ENCODE measurements around the gene SEC14L1.

DNA sequence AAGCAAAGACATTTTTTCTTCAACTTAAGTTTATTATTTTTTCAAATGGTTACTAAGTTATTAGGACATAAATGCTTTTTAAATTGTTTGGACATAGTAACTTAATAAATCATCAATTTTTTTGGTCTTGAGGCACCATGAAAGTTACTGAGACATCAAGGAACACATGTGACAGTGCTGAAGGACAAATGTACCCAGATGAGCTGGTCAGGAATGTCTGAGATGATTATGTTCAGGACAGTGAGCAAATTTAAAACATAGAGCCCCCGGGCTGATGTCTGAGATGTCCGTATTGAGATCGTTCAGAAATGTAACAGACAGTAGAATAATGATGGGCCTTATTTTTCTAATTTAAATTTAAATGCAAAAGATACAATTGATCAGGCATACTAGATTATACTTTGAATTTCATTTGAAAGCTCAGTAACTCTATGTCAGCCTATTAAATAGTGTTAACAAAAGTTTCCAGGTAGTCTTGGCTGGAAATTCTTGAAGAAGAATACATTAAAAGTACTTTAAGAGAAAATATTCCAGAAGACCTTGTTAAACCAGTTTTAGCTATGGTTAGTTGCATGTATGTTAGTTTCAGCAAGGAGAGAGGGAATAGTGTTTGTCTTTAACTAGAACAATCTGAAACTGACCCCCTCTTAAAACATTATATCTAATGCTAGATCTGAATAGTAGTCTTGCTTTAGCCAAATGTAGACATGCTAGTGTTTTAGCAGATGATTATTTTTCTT lies 36.4 kb downstream of the SEC14L1 start:
- TF ChIP-seq, protein P1, sequence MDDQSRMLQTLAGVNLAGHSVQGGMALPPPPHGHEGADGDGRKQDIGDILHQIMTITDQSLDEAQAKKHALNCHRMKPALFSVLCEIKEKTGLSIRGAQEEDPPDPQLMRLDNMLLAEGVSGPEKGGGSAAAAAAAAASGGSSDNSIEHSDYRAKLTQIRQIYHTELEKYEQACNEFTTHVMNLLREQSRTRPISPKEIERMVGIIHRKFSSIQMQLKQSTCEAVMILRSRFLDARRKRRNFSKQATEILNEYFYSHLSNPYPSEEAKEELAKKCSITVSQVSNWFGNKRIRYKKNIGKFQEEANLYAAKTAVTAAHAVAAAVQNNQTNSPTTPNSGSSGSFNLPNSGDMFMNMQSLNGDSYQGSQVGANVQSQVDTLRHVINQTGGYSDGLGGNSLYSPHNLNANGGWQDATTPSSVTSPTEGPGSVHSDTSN (CRISPR knock-in tag; IDR thresholded peaks at IDR 0.05): no peak
- TF ChIP-seq, protein P2, sequence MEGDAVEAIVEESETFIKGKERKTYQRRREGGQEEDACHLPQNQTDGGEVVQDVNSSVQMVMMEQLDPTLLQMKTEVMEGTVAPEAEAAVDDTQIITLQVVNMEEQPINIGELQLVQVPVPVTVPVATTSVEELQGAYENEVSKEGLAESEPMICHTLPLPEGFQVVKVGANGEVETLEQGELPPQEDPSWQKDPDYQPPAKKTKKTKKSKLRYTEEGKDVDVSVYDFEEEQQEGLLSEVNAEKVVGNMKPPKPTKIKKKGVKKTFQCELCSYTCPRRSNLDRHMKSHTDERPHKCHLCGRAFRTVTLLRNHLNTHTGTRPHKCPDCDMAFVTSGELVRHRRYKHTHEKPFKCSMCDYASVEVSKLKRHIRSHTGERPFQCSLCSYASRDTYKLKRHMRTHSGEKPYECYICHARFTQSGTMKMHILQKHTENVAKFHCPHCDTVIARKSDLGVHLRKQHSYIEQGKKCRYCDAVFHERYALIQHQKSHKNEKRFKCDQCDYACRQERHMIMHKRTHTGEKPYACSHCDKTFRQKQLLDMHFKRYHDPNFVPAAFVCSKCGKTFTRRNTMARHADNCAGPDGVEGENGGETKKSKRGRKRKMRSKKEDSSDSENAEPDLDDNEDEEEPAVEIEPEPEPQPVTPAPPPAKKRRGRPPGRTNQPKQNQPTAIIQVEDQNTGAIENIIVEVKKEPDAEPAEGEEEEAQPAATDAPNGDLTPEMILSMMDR (tag by site-specific recombination; IDR thresholded peaks at IDR 0.05): no peak
- no peak for TF ChIP-seq ZBTB21 (tag by site-specific recombination; IDR thresholded peaks at IDR 0.05)
- no peak for TF ChIP-seq ZNF785 (tag by site-specific recombination; IDR thresholded peaks at IDR 0.05)
- no peak for TF ChIP-seq TCF7L2 (IDR thresholded peaks at IDR 0.05; ENCODE audit: borderline replicate concordance, low read depth, low read length)
- TF ChIP-seq, protein P3, sequence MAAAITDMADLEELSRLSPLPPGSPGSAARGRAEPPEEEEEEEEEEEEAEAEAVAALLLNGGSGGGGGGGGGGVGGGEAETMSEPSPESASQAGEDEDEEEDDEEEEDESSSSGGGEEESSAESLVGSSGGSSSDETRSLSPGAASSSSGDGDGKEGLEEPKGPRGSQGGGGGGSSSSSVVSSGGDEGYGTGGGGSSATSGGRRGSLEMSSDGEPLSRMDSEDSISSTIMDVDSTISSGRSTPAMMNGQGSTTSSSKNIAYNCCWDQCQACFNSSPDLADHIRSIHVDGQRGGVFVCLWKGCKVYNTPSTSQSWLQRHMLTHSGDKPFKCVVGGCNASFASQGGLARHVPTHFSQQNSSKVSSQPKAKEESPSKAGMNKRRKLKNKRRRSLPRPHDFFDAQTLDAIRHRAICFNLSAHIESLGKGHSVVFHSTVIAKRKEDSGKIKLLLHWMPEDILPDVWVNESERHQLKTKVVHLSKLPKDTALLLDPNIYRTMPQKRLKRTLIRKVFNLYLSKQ (tag by site-specific recombination; IDR thresholded peaks at IDR 0.05; ENCODE audit: borderline replicate concordance): no peak
- TF ChIP-seq YY1 (tag by site-specific recombination; IDR thresholded peaks at IDR 0.05): no peak
- no peak for TF ChIP-seq ZNF292 (tag by site-specific recombination; IDR thresholded peaks at IDR 0.05; ENCODE audit: borderline replicate concordance, low read depth)
- no peak for TF ChIP-seq ZNF76 (tag by site-specific recombination; IDR thresholded peaks at IDR 0.05; ENCODE audit: borderline replicate concordance, low read depth)
- TF ChIP-seq, protein P4, sequence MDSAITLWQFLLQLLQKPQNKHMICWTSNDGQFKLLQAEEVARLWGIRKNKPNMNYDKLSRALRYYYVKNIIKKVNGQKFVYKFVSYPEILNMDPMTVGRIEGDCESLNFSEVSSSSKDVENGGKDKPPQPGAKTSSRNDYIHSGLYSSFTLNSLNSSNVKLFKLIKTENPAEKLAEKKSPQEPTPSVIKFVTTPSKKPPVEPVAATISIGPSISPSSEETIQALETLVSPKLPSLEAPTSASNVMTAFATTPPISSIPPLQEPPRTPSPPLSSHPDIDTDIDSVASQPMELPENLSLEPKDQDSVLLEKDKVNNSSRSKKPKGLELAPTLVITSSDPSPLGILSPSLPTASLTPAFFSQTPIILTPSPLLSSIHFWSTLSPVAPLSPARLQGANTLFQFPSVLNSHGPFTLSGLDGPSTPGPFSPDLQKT (IDR thresholded peaks at IDR 0.05; ENCODE audit: borderline replicate concordance, low read depth, low read length): no peak
- TF ChIP-seq ZNF274 (IDR thresholded peaks at IDR 0.05; ENCODE audit: low read length): no peak
- no peak for TF ChIP-seq ZNF274 (tag by site-specific recombination; IDR thresholded peaks at IDR 0.05; ENCODE audit: borderline replicate concordance)
- TF ChIP-seq ZNF747 (tag by site-specific recombination; IDR thresholded peaks at IDR 0.05): no peak
- TF ChIP-seq ZEB2 (tag by site-specific recombination; IDR thresholded peaks at IDR 0.05): no peak
